Measurements from ENCODE around the gene MAGI1. TPM values are rescaled to one million over a fixed set of nuclear protein-coding genes. Genes with fewer than 3 reads are reported as not detected.

MAGI1 gene
- total and polyA plus RNA-seq, 2 donors (not counting 1 experiment from before 2014, with no cell fraction given) = 0.10 to 0.22 TPM

DNA sequence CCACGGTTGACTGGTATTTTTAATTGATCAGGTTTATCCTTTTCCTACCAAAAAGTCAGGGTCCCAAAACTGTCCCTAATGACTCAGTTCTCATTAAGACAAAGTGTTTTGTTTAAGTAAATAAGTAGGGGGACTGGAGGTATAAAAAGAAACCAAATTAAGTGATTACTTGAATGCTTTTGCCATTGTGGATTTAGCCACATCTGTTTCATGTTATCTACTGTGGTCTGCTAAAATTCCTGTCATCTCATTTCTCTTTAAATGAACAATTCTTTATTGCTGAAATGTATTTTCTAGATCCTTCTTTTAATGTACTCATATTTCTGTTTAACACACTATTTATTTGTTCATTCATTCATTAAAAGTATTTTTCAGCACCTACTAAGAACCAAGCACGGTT lies 725.1 kb downstream of the MAGI1 start:
- Histone ChIP-seq H3K79me2 (ENCODE audit: control insufficient read depth, insufficient read depth, low read length) (no peaks in the 10 kb centered on the region), H4K20me1 (ENCODE audit: control insufficient read depth, insufficient read depth, low read length, poor library complexity, severe bottlenecking) (no peaks in the 10 kb centered on the region), H3K9me3 (ENCODE audit: control extremely low read depth in 1 of 3, control insufficient read depth in 2 of 3, insufficient read depth in 1 of 3, low read length in 2 of 3) (no peaks in the 10 kb centered on the region), H3K4me2 (replicated peaks; ENCODE audit: low read depth, low read length, poor library complexity, severe bottlenecking) (no peak overlapping the region), H2AFZ (ENCODE audit: insufficient read depth, low read depth, low read length, poor library complexity, severe bottlenecking) (no peak overlapping the region), H3K36me3 (replicated peaks in 1 of 2; ENCODE audit: control extremely low read depth in 1 of 2, control insufficient read depth in 1 of 2, extremely low read depth in 1 of 2, insufficient read depth in 2 of 2, low read length in 1 of 2) (no peaks in the 10 kb centered on the region), H3K27me3 (replicated peaks in 1 of 4; ENCODE audit: control extremely low read depth in 1 of 4, control insufficient read depth in 3 of 4, insufficient read depth in 4 of 4, low read length in 3 of 4) (no peaks in the 10 kb centered on the region), H3K4me1 (ENCODE audit: control insufficient read depth in 2 of 2, insufficient read depth in 2 of 2, low read length in 2 of 2) (no peaks in the 10 kb centered on the region), H3K9ac (ENCODE audit: low read length) (no peak overlapping the region), H3K27ac (ENCODE audit: low read length in 2 of 2) (no peak overlapping the region), H3K4me3 (ENCODE audit: control extremely low read depth in 1 of 5, extremely low read depth in 1 of 5, insufficient read depth in 1 of 5, low read depth in 2 of 5, low read length in 4 of 5) (no peak overlapping the region)
- H3K27me3 Mint-ChIP-seq = no peaks in the 10 kb centered on the region
- intact Hi-C loops (cut with micrococcal nuclease) = no loop called here
- H3K27ac Mint-ChIP-seq = no peak overlapping the region
- no peaks in the 10 kb centered on the region for H3K4me1 Mint-ChIP-seq
- no CpG with 5 or more reads among the region's 2 CpGs for WGBS (ENCODE audit: insufficient coverage)
- TF ChIP-seq EZH2 (IDR thresholded peaks at IDR 0.05; ENCODE audit: borderline replicate concordance, insufficient read depth, low read depth, low read length, poor library complexity, severe bottlenecking) = no peak
- TF ChIP-seq, protein P1, sequence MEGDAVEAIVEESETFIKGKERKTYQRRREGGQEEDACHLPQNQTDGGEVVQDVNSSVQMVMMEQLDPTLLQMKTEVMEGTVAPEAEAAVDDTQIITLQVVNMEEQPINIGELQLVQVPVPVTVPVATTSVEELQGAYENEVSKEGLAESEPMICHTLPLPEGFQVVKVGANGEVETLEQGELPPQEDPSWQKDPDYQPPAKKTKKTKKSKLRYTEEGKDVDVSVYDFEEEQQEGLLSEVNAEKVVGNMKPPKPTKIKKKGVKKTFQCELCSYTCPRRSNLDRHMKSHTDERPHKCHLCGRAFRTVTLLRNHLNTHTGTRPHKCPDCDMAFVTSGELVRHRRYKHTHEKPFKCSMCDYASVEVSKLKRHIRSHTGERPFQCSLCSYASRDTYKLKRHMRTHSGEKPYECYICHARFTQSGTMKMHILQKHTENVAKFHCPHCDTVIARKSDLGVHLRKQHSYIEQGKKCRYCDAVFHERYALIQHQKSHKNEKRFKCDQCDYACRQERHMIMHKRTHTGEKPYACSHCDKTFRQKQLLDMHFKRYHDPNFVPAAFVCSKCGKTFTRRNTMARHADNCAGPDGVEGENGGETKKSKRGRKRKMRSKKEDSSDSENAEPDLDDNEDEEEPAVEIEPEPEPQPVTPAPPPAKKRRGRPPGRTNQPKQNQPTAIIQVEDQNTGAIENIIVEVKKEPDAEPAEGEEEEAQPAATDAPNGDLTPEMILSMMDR (IDR thresholded peaks at IDR 0.05) = no peak
- POLR2A ChIA-PET = no interaction called here
- H3K4me3 Mint-ChIP-seq = no peak overlapping the region
- ATAC-seq (ENCODE audit: low read depth) = no peak
- H3K9me3 Mint-ChIP-seq (ENCODE audit: insufficient read depth) = no peaks in the 10 kb centered on the region
- no peak for DNase-seq
- CTCF ChIA-PET = no interaction called here

DNA sequence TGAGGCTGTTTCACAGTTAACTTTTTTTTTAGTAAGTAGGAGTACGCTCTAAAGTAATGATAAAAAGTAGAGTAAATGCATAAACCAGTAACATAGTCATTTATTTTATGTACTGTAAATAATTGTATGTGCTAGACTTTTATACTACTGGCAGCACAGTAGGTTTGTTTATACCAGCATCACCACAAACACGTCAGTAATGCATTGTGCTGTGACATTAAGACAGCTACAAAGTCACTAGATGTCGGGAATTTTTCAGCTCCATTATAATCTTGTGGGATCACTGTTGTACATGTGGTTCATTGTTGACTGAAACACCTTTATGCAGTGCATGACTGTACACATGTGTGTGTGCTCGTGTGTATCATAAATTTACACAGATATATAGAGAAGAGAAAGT lies 732.9 kb downstream of the MAGI1 start:
- intact Hi-C loops (cut with micrococcal nuclease) = no loop called here
- H3K27ac ChIP-seq (ENCODE audit: low read length in 2 of 2) = no peak overlapping the region
- no peak overlapping the region for H3K4me3 ChIP-seq (ENCODE audit: control extremely low read depth in 1 of 5, extremely low read depth in 1 of 5, insufficient read depth in 1 of 5, low read depth in 2 of 5, low read length in 4 of 5)
- H3K79me2 ChIP-seq (ENCODE audit: control insufficient read depth, insufficient read depth, low read length) = no peaks in the 10 kb centered on the region
- H3K9ac ChIP-seq (ENCODE audit: low read length) = no peak overlapping the region
- Mint-ChIP-seq H3K27me3 (no peaks in the 10 kb centered on the region), H3K27ac (no peak overlapping the region), H3K4me3 (no peak overlapping the region), H3K4me1 (no peaks in the 10 kb centered on the region), H3K9me3 (ENCODE audit: insufficient read depth) (peaks cover 2% of the 10 kb centered on the region)
- no peak for TF ChIP-seq EZH2 (IDR thresholded peaks at IDR 0.05; ENCODE audit: borderline replicate concordance, insufficient read depth, low read depth, low read length, poor library complexity, severe bottlenecking)
- TF ChIP-seq, protein P1 (IDR thresholded peaks at IDR 0.05) = no peak
- no peaks in the 10 kb centered on the region for H3K9me3 ChIP-seq (ENCODE audit: control extremely low read depth in 1 of 3, control insufficient read depth in 2 of 3, insufficient read depth in 1 of 3, low read length in 2 of 3)
- H2AFZ ChIP-seq (ENCODE audit: insufficient read depth, low read depth, low read length, poor library complexity, severe bottlenecking) = no peak overlapping the region
- DNase-seq (no peak), ATAC-seq (ENCODE audit: low read depth) (no peak)
- POLR2A ChIA-PET = no interaction called here
- no peak overlapping the region for H3K4me2 ChIP-seq (replicated peaks; ENCODE audit: low read depth, low read length, poor library complexity, severe bottlenecking)
- H3K36me3 ChIP-seq (replicated peaks in 1 of 2; ENCODE audit: control extremely low read depth in 1 of 2, control insufficient read depth in 1 of 2, extremely low read depth in 1 of 2, insufficient read depth in 2 of 2, low read length in 1 of 2) = no peaks in the 10 kb centered on the region
- CTCF ChIA-PET = no interaction called here
- no peaks in the 10 kb centered on the region for H3K27me3 ChIP-seq (replicated peaks in 1 of 4; ENCODE audit: control extremely low read depth in 1 of 4, control insufficient read depth in 3 of 4, insufficient read depth in 4 of 4, low read length in 3 of 4)
- H4K20me1 ChIP-seq (ENCODE audit: control insufficient read depth, insufficient read depth, low read length, poor library complexity, severe bottlenecking) = no peaks in the 10 kb centered on the region
- no peaks in the 10 kb centered on the region for H3K4me1 ChIP-seq (ENCODE audit: control insufficient read depth in 2 of 2, insufficient read depth in 2 of 2, low read length in 2 of 2)
- no CpG with 5 or more reads among the region's 4 CpGs for whole genome bisulfite sequencing (ENCODE audit: insufficient coverage)

Small RNAs within 50 kb of the gene (small RNA-seq; reads per million reads assigned to genes)
- not detected for gene RF00019 (ENCODE audit: insufficient read length, low read depth, low replicate concordance)

Other genes starting within 250 kb of the MAGI1 start
- gene SLC25A26, start 182.1 kb upstream of the MAGI1 start, total RNA-seq = 19.7 and 23.8 TPM in 2 replicates
- gene SLC25A26, start 182.1 kb upstream of the MAGI1 start, polyA plus RNA-seq = 18.4 and 22.3 TPM in 2 replicates